HG03469 (cell line): ENCODE results near the gene LIN37.
"Not testable (repeated sequence)": the region's sequence is repeated elsewhere in the genome, so short reads cannot be mapped to it uniquely, and the experiment has no call there.

ENCODE experiments used
- ATAC-seq: cut with Tn5 transposase; IDR thresholded peaks from one replicate; pipeline ENCODE4 v1.9.1; 2021; ENCODE audit warnings: mild to moderate bottlenecking, moderate library complexity, moderate number of reproducible peaks; ENCODE audit not compliant: unreplicated experiment

The LIN37 gene

GRCh38 chr19:35772362-35772761 lies 24.0 kb downstream of the LIN37 start:
- ATAC-seq = not testable (repeated sequence)

GRCh38 chr19:35773020-35773806 lies 24.8 kb downstream of the LIN37 start:
- ATAC-seq = no peak

- ATAC-seq = no peak
These were observed 26.1 kb downstream of the LIN37 start for GRCh38 chr19:35774274-35775045.

GRCh38 chr19:35775046-35775297 lies 26.6 kb downstream of the LIN37 start:
- ATAC-seq = no peak

- peak; percentile 84 for ATAC-seq
These were observed 27.1 kb downstream of the LIN37 start, which contains the start of gene ARHGAP33 for GRCh38 chr19:35775298-35776101. Gene ARHGAP33 (plus strand): TSS chr19:35775564. CDS start chr19:35775659, 95 bp downstream.

- no peak for ATAC-seq
These were observed 27.9 kb downstream of the LIN37 start for GRCh38 chr19:35776102-35776788.

GRCh38 chr19:35777086-35777841 lies 28.9 kb downstream of the LIN37 start:
- ATAC-seq = no peak

- no peak for ATAC-seq
These were observed 29.6 kb downstream of the LIN37 start for GRCh38 chr19:35777961-35778360.

- no peak for ATAC-seq
These were observed 30.7 kb downstream of the LIN37 start for GRCh38 chr19:35779033-35779432.

GRCh38 chr19:35780058-35780457 lies 31.7 kb downstream of the LIN37 start:
- ATAC-seq = no peak

- no peak for ATAC-seq
These were observed 32.3 kb downstream of the LIN37 start for GRCh38 chr19:35780717-35781116.

- ATAC-seq = no peak
These were observed 33.3 kb downstream of the LIN37 start for GRCh38 chr19:35781650-35782049.

GRCh38 chr19:35782589-35782988 lies 34.2 kb downstream of the LIN37 start:
- no peak for ATAC-seq

GRCh38 chr19:35783469-35784434 lies 35.4 kb downstream of the LIN37 start:
- no peak for ATAC-seq

- no peak for ATAC-seq
These were observed 36.3 kb downstream of the LIN37 start for GRCh38 chr19:35784503-35785338.

- ATAC-seq = no peak
These were observed 36.9 kb downstream of the LIN37 start for GRCh38 chr19:35785339-35785627.

GRCh38 chr19:35786299-35787160 lies 38.2 kb downstream of the LIN37 start:
- ATAC-seq = no peak
